ENCODE results near the gene PUM2.

GRCh38 chr2:20346565-20347381 lies 3.9 kb downstream of the PUM2 start:
- TF ChIP-seq POLR2AphosphoS5 (IDR thresholded peaks at IDR 0.05; ENCODE audit: low read depth, low read length) (no peak), CTCF (IDR thresholded peaks at IDR 0.05) (no peak), TCF7L2 (IDR thresholded peaks at IDR 0.05; ENCODE audit: low read depth, low read length) (no peak)
